Fibroblast of lung (primary cell): ENCODE results near the gene PRKAR1B. TPM values are rescaled to one million over a fixed set of nuclear protein-coding genes. Genes with fewer than 3 reads are reported as not detected.
"Not testable (repeated sequence)": the region's sequence is repeated elsewhere in the genome, so short reads cannot be mapped to it uniquely, and the experiment has no call there.

Experiments
- DNase-seq, 2 donors: peaks; one replicate each; pipeline versions ENCODE4 v3.0.0 to v3.0.0-alpha.2; 2010; ENCODE audit warnings: low read depth in 2 of 2
- H2AFZ ChIP-seq: 2 replicates; pipeline ENCODE4 v1.5.1; 2012; ENCODE audit warnings: low read length, control low read depth, inconsistent platforms
- H3K27ac ChIP-seq: 2 replicates; pipeline ENCODE4 v1.5.1; 2011; ENCODE audit warnings: low read length, control low read depth; ENCODE audit not compliant: insufficient read depth
- H3K27me3 ChIP-seq: 2 replicates; pipeline ENCODE4 v1.5.1; 2011; ENCODE audit warnings: mild to moderate bottlenecking, low read length; ENCODE audit not compliant: control insufficient read depth, insufficient read depth
- H3K36me3 ChIP-seq: 2 replicates; pipeline ENCODE4 v1.5.1; 2011; ENCODE audit warnings: low read length; ENCODE audit not compliant: control insufficient read depth, insufficient read depth
- H3K4me1 ChIP-seq: 2 replicates; pipeline ENCODE4 v1.5.1; 2011; ENCODE audit warnings: low read length; ENCODE audit not compliant: control insufficient read depth, insufficient read depth; ENCODE audit errors: extremely low read depth
- H3K4me2 ChIP-seq: 2 replicates; pipeline ENCODE4 v1.5.1; 2011; ENCODE audit warnings: low read length, control low read depth; ENCODE audit not compliant: insufficient read depth; ENCODE audit errors: extremely low read depth
- H3K4me3 ChIP-seq, 4 experiments: fragments of 200-600 bp in 1 of 4; sonication (generic) in 1 of 4; replicated peaks in 1 of 4; 2 replicates each; pipeline ENCODE4 v1.5.1; 2011 to 2016; ENCODE audit warnings: low read length in 4 of 4, low read depth in 3 of 4, mild to moderate bottlenecking in 3 of 4, control low read depth in 2 of 4, inconsistent platforms in 1 of 4, mixed read lengths in 1 of 4; ENCODE audit not compliant: insufficient read depth in 1 of 4; ENCODE audit errors: control extremely low read depth in 1 of 4
- H3K79me2 ChIP-seq: 2 replicates; pipeline ENCODE4 v1.5.1; 2012; ENCODE audit warnings: mild to moderate bottlenecking, low read length, inconsistent platforms; ENCODE audit not compliant: control insufficient read depth, insufficient read depth
- H3K9ac ChIP-seq: 2 replicates; pipeline ENCODE4 v1.5.1; 2011; ENCODE audit warnings: mild to moderate bottlenecking, low read length, control low read depth; ENCODE audit not compliant: insufficient read depth
- H3K9me3 ChIP-seq: 2 replicates; pipeline ENCODE4 v1.5.1; 2012; ENCODE audit warnings: low read depth, low read length; ENCODE audit not compliant: control insufficient read depth, insufficient read depth
- H4K20me1 ChIP-seq: 2 replicates; pipeline ENCODE4 v1.5.1; 2011; ENCODE audit warnings: low read length; ENCODE audit not compliant: control insufficient read depth, insufficient read depth; ENCODE audit errors: extremely low read depth
- EZH2 ChIP-seq: IDR thresholded peaks from 2 replicates; pipeline ENCODE4 v1.5.1; 2012; ENCODE audit warnings: low read length, control low read depth, mild to moderate bottlenecking; ENCODE audit errors: missing control alignments
- polyA plus RNA-seq, 2 donors: library from polyadenylated mRNA; depleted of rRNA in 1 of 2; stranded (reverse) in 1 of 2; unstranded in 1 of 2; fragments of >200 nt; gene quantifications; 2 replicates each; pipeline ENCODE4 v1.2.1, GENCODE V29; 2011 to 2012; ENCODE audit warnings: missing spikeins in 1 of 2
- total RNA-seq: library from RNA; depleted of rRNA; stranded (reverse); fragments of >200 nt; gene quantifications from 2 replicates; pipeline ENCODE4 v1.2.1, GENCODE V29; 2014
- TF ChIP-seq, protein P1 (sequence below), 2 donors: IDR thresholded peaks in 1 of 2; conservative IDR thresholded peaks in 1 of 2; 1 replicate in 1 of 2; 2 replicates in 1 of 2; pipeline ENCODE4 v1.5.1; 2011 to 2012; ENCODE audit warnings: low read length in 2 of 2, control low read depth in 1 of 2, inconsistent platforms in 1 of 2, low read depth in 1 of 2, mild to moderate bottlenecking in 1 of 2

PRKAR1B gene
- total and polyA plus RNA-seq, 2 donors (not counting 1 experiment from before 2014, with no cell fraction given), result 12.7 to 14.5 TPM

- Histone ChIP-seq H3K9ac (no peak overlapping the region), H3K36me3 (peaks cover 2% of the 10 kb centered on the region), H3K27ac (no peak overlapping the region), H4K20me1 (no peaks in the 10 kb centered on the region), H3K4me1 (no peaks in the 10 kb centered on the region), H3K4me3 (no peak overlapping the region), H3K79me2 (peaks cover 4% of the 10 kb centered on the region), H3K9me3 (no peaks in the 10 kb centered on the region), H2AFZ (no peak overlapping the region), H3K4me2 (no peak overlapping the region), H3K27me3 (no peaks in the 10 kb centered on the region)
- TF ChIP-seq EZH2, result no peak
- DNase-seq, result no peak
These were observed 18.5 kb upstream of the PRKAR1B start for GRCh38 chr7:745431-746154.

DNA sequence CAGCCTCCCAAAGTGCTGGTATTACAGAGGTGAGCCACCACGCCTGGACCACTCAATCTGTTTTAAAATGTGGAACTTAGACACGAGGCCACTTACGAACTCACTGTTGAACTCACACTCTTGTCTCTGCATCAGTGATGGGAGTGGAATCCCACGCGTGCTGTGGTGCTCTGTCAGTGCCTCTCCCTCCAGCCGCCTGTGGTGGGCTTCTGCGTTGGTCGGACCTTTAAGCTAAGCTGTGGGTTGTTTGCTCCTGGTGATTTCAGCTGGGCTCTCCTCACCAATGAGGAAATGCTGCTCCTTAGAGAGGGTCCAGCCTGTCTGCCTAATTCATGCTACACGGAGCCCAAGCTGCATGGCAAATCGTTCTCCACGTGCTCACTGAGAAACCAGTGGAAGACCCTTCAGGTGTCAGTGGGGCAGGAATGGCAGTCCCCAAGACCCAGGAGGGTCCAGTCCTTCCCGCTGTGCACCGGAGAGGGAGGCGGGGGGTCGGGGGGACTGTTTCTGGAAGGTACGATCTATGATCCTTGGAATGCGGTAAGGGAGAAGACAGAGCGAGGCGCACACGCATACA is 17.9 kb upstream of the PRKAR1B start:
- Histone ChIP-seq H3K4me1 (no peaks in the 10 kb centered on the region), H3K79me2 (peaks cover 4% of the 10 kb centered on the region), H2AFZ (no peak overlapping the region), H3K36me3 (peaks cover 4% of the 10 kb centered on the region), H3K4me3 (no peak overlapping the region), H4K20me1 (no peaks in the 10 kb centered on the region), H3K9me3 (no peaks in the 10 kb centered on the region), H3K27ac (no peak overlapping the region), H3K4me2 (no peak overlapping the region), H3K27me3 (no peaks in the 10 kb centered on the region), H3K9ac (no peak overlapping the region)
- TF ChIP-seq, protein P1, sequence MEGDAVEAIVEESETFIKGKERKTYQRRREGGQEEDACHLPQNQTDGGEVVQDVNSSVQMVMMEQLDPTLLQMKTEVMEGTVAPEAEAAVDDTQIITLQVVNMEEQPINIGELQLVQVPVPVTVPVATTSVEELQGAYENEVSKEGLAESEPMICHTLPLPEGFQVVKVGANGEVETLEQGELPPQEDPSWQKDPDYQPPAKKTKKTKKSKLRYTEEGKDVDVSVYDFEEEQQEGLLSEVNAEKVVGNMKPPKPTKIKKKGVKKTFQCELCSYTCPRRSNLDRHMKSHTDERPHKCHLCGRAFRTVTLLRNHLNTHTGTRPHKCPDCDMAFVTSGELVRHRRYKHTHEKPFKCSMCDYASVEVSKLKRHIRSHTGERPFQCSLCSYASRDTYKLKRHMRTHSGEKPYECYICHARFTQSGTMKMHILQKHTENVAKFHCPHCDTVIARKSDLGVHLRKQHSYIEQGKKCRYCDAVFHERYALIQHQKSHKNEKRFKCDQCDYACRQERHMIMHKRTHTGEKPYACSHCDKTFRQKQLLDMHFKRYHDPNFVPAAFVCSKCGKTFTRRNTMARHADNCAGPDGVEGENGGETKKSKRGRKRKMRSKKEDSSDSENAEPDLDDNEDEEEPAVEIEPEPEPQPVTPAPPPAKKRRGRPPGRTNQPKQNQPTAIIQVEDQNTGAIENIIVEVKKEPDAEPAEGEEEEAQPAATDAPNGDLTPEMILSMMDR (conservative IDR thresholded peaks at IDR 0.05 in 1 of 2, IDR thresholded peaks at IDR 0.05 in 1 of 2; ENCODE audit: low read depth in 1 of 2, low read length in 2 of 2), result no peak
- no peak for TF ChIP-seq EZH2
- DNase-seq, result no peak

GRCh38 chr7:744128-744520 is 17.0 kb upstream of the PRKAR1B start:
- not testable (repeated sequence) for H3K4me1 ChIP-seq, H3K4me2 ChIP-seq, H4K20me1 ChIP-seq, H2AFZ ChIP-seq, H3K79me2 ChIP-seq, DNase-seq, H3K27ac ChIP-seq, H3K36me3 ChIP-seq, H3K9ac ChIP-seq, H3K27me3 ChIP-seq, H3K9me3 ChIP-seq, H3K4me3 ChIP-seq

- H2AFZ ChIP-seq, DNase-seq, H3K27me3 ChIP-seq, H4K20me1 ChIP-seq, H3K9me3 ChIP-seq, H3K9ac ChIP-seq, H3K79me2 ChIP-seq, H3K4me1 ChIP-seq, H3K36me3 ChIP-seq, H3K4me3 ChIP-seq, H3K4me2 ChIP-seq, H3K27ac ChIP-seq: not testable (repeated sequence)
These were observed 16.5 kb upstream of the PRKAR1B start for GRCh38 chr7:743341-744127.
